Posterior vena cava (tissue), 2 donors: ENCODE data around the gene S100G. TPM values are rescaled to one million over a fixed set of nuclear protein-coding genes. Genes with fewer than 3 reads are reported as not detected.

Experiments
- DNase-seq: peaks from one replicate; pipeline ENCODE4 v3.0.0-alpha.2; 2020; ENCODE audit warnings: low spot score
- intact Hi-C, 2 donors: fragments of 100-400 bp; cut with DNase I; formaldehyde crosslinking; loops; one replicate each; pipeline versions ENCODE4 v1.14.1 to v1.14.2; 2022 to 2023
- microRNA-seq, 2 donors: library from miRNA; unstranded; fragments of <30 nt; microRNA quantifications; one replicate each; pipeline ENCODE4 v1.2.0, GENCODE V29; 2020 to 2021; ENCODE audit warnings: borderline microRNAs expressed in 2 of 2
- total RNA-seq, 2 donors: library from RNA; stranded (reverse); fragmentation: NEBNext Ultra II Directional; extraction: Animal tissue kit (Norgen Biotek cat#: 25700); gene quantifications; one replicate each; pipeline ENCODE4 v1.2.1, GENCODE V29; 2021
- donor health status: DM: yes; HTN: yes; CAD: no.
- donor health status: DM: yes; HTN: yes; CAD: no.

Gene S100G
- total RNA-seq, 2 donors from 2014 or later, result not detected

- intact Hi-C loops, result no loop called here
- no peak for DNase-seq
Observed at GRCh38 chrX:16700734-16701133, 50.8 kb downstream of the S100G start.

- DNase-seq, result no peak
- intact Hi-C loops, result no loop called here
Observed at GRCh38 chrX:16702700-16703599, 53.0 kb downstream of the S100G start.

Small RNA genes lying within 50 kb of the gene (microRNA-seq; reads per million reads assigned to microRNA genes)
- 0 reads per million in 2 donors for gene MIR548AM

Other genes with a start within 250 kb of the S100G start
- 10 to 100 TPM in 1 of 2 donors, 1 to 10 TPM in 1; 8.5 to 10.9 TPM for gene CTPS2, start 62.5 kb downstream of the S100G start, total RNA-seq
- 10 to 100 TPM; 30.9 to 31.3 TPM for gene SYAP1, start 69.5 kb downstream of the S100G start, total RNA-seq
- gene TXLNG, start 136.3 kb downstream of the S100G start, total RNA-seq, result 1 to 10 TPM; 8.6 to 9.0 TPM
- 100 to 1,000 TPM in 1 of 2 donors, 10 to 100 TPM in 1; 98.7 to 102 TPM for gene RBBP7, start 220.2 kb downstream of the S100G start, total RNA-seq